ENCODE data around the gene HNRNPH1. TPM values are rescaled to one million over a fixed set of nuclear protein-coding genes. Genes with fewer than 3 reads are reported as not detected.
A peak's percentile ranks its signal among the peaks of the same experiment; 100 is the strongest.

Gene HNRNPH1
- total and polyA plus RNA-seq, 2 of the 8 experiments (the other 6 are each of a cell fraction or from before 2014, with no cell fraction given): 170 to 735 TPM

- FAIRE-seq (no peak), DNase-seq (ENCODE audit: low read depth in 1 of 2, low spot score in 2 of 2) (no peak)
- Histone ChIP-seq H3K4ac (replicated peaks; ENCODE audit: insufficient read length, low read depth, low read length) (no peak overlapping the region), H3K79me2 (ENCODE audit: control insufficient read depth in 1 of 2, insufficient read depth in 2 of 2, low read length in 2 of 2) (peaks cover 13 to 61% of the 10 kb centered on the region in 2 experiments), H4K20me1 (replicated peaks in 1 of 2; ENCODE audit: control insufficient read depth in 1 of 2, insufficient read depth in 2 of 2, low read length in 2 of 2) (peaks cover 35 to 45% of the 10 kb centered on the region in 2 experiments), H2AFZ (ENCODE audit: low read length) (no peak overlapping the region), H3K4me2 (ENCODE audit: insufficient read depth in 1 of 2, low read depth in 2 of 2, low read length in 2 of 2) (peak overlapping the region; percentile 75 to 94), H3K18ac (ENCODE audit: extremely low read depth, low read length) (no peak overlapping the region), H4K8ac (ENCODE audit: extremely low read depth, insufficient read depth, low read length) (no peak overlapping the region; the same call in 1 of the 2 replicates), H2BK5ac (ENCODE audit: low read depth, low read length) (no peak overlapping the region), H3K14ac (ENCODE audit: insufficient read length) (no peak overlapping the region), H3K79me1 (ENCODE audit: low read depth, low read length) (peaks cover 3% of the 10 kb centered on the region; the same call in 1 of the 2 replicates), H3K56ac (replicated peaks; ENCODE audit: insufficient read length, low read depth, low read length) (no peak overlapping the region), H3K4me3 (ENCODE audit: extremely low read depth in 1 of 4, insufficient read depth in 2 of 4, low read depth in 3 of 4, low read length in 4 of 4) (peak overlapping the region; percentile 60 to 99 (median 99); a peak in 6 of 8 replicates), H3K23ac (ENCODE audit: insufficient read length) (no peak overlapping the region), H2BK12ac (ENCODE audit: low read depth, low read length) (no peak overlapping the region), H3K27me3 (replicated peaks in 1 of 4; ENCODE audit: control insufficient read depth in 3 of 4, extremely low read depth in 1 of 4, insufficient read depth in 3 of 4, low read length in 3 of 4) (no peaks in the 10 kb centered on the region), H3K4me1 (replicated peaks in 1 of 4; ENCODE audit: control insufficient read depth in 3 of 4, insufficient read depth in 4 of 4, low read length in 3 of 4) (peaks cover 5 to 24% (median 14%) of the 10 kb centered on the region in 4 experiments), H4K91ac (replicated peaks; ENCODE audit: insufficient read length, low read length) (no peak overlapping the region), H2AK5ac (ENCODE audit: low read depth, low read length) (no peak overlapping the region), H3K9me3 (ENCODE audit: insufficient read depth in 2 of 2, low read depth in 1 of 2, low read length in 1 of 2) (no peaks in the 10 kb centered on the region), H3K23me2 (ENCODE audit: low read depth, low read length) (peaks cover 14% of the 10 kb centered on the region), H2BK20ac (ENCODE audit: low read length) (no peak overlapping the region), H2BK120ac (replicated peaks; ENCODE audit: low read depth, low read length) (no peak overlapping the region), H3K9ac (replicated peaks in 1 of 4; ENCODE audit: extremely low read depth in 1 of 4, low read depth in 3 of 4, low read length in 3 of 4) (peak overlapping the region in 1 of 4 experiments; percentile 60; a peak in 1 of 7 replicates), H2BK15ac (ENCODE audit: low read length) (no peak overlapping the region), H3K36me3 (ENCODE audit: control insufficient read depth in 2 of 4, insufficient read depth in 4 of 4, low read length in 3 of 4) (peaks cover 26 to 68% (median 55%) of the 10 kb centered on the region in 4 experiments), H3K27ac (ENCODE audit: low read depth, low read length) (no peak overlapping the region), H4K5ac (ENCODE audit: insufficient read length, low read depth, low read length) (no peak overlapping the region)
- TF ChIP-seq POLR2AphosphoS5 (IDR thresholded peaks at IDR 0.05; ENCODE audit: low read depth, low read length) (peak; percentile 55), TAF1 (IDR thresholded peaks at IDR 0.05; ENCODE audit: low read depth, low read length) (no peak), SP4 (IDR thresholded peaks at IDR 0.05; ENCODE audit: low read length) (no peak), POLR2A (IDR thresholded peaks at IDR 0.05; ENCODE audit: control extremely low read depth in 1 of 2, low read depth in 2 of 2, low read length in 2 of 2) (peak in 1 of 2 experiments; percentile 54; a peak in 2 of 3 replicates), SIX5 (IDR thresholded peaks at IDR 0.05; ENCODE audit: low read depth, low read length) (no peak)
- CTCF ChIA-PET (ENCODE audit: partially characterized antibody): interaction anchor here (0.6 to 7.7 kb wide), 6 partner anchors 10 to 47 kb away, joined by 3 to 67 read pairs (median 3); no protein-coding TSS in a partner anchor
- POLR2A ChIA-PET (ENCODE audit: partially characterized antibody): interaction anchor here (0.6 to 20.5 kb wide), 12 partner anchors 18 to 181 kb away, joined by 3 to 351 read pairs (median 4); partner anchors contain the start of gene CBY3
- 84% methylated on average over 5 of the region's 5 CpGs; no CpG with 5 or more reads in 1 of the 2 experiments for WGBS, 2 experiments (ENCODE audit: extremely low coverage in 1 of 2, insufficient coverage in 1 of 2, insufficient read length in 1 of 2, insufficient replicate concordance in 2 of 2, low coverage in 1 of 2, low lambda C conversion rate in 2 of 2, missing lambda C conversion rate in 1 of 2)
Observed at GRCh38 chr5:179620703-179621350, 2.6 kb downstream of the HNRNPH1 start.

Data from H1 (cell line).